GM23338 (cell line): Measurements from ENCODE around the gene DDI2.

Experiments used
- CREB1 ChIP-seq: fragments of 250-450 bp; sonication (Bioruptor Pico); IDR thresholded peaks from 2 replicates; pipeline ENCODE4 v1.5.0; 2020; ENCODE audit warnings: low read depth, mild to moderate bottlenecking, moderate library complexity
- EZH2 ChIP-seq: fragments of 200-600 bp; sonication (generic); IDR thresholded peaks from one replicate; pipeline ENCODE4 v1.8.0; 2017; ENCODE audit warnings: antibody characterized with exemption, mild to moderate bottlenecking, low read depth; ENCODE audit not compliant: unreplicated experiment
- EZH2phosphoT487 ChIP-seq: fragments of 200-600 bp; sonication (generic); IDR thresholded peaks from one replicate; pipeline ENCODE4 v1.8.1; 2018; ENCODE audit warnings: antibody characterized with exemption; ENCODE audit not compliant: unreplicated experiment
- JUNB ChIP-seq: IDR thresholded peaks from one replicate; pipeline ENCODE4 v1.6.1; 2016; ENCODE audit warnings: antibody characterized with exemption; ENCODE audit not compliant: unreplicated experiment
- NANOG ChIP-seq: IDR thresholded peaks from 2 replicates; pipeline ENCODE4 v1.6.1; 2016; ENCODE audit warnings: antibody characterized with exemption, borderline replicate concordance
- POLR2AphosphoS5 ChIP-seq: IDR thresholded peaks from 2 replicates; pipeline ENCODE4 v1.6.1; 2016; ENCODE audit warnings: antibody characterized with exemption, low read depth
- STAT1 ChIP-seq: IDR thresholded peaks from one replicate; pipeline ENCODE4 v1.6.1; 2016; ENCODE audit warnings: antibody characterized with exemption; ENCODE audit not compliant: unreplicated experiment
- ZNF114 ChIP-seq: fragments of 250-450 bp; sonication (Bioruptor Pico); IDR thresholded peaks from 2 replicates; pipeline ENCODE4 v1.5.0; 2020; ENCODE audit warnings: mild to moderate bottlenecking, moderate library complexity
- ZNF331 ChIP-seq: fragments of 250-450 bp; sonication (Bioruptor Pico); IDR thresholded peaks from 2 replicates; pipeline ENCODE4 v1.5.0; 2020; ENCODE audit warnings: low read depth, mild to moderate bottlenecking, moderate library complexity
- TF ChIP-seq, protein P1 (sequence below), 2 experiments: fragments of 200-600 bp in 1 of 2; sonication (generic) in 1 of 2; conservative IDR thresholded peaks; 2 replicates each; pipeline versions ENCODE4 v1.5.1 to v1.6.1; 2016 to 2017; ENCODE audit warnings: antibody characterized with exemption in 2 of 2, low read depth in 2 of 2, mild to moderate bottlenecking in 2 of 2, moderate library complexity in 1 of 2
- TF ChIP-seq, protein P2 (sequence below): IDR thresholded peaks from 2 replicates; pipeline ENCODE4 v1.6.1; 2016; ENCODE audit warnings: antibody characterized with exemption
- TF ChIP-seq, protein P3 (sequence below): IDR thresholded peaks from one replicate; pipeline ENCODE4 v1.6.1; 2018; ENCODE audit warnings: antibody characterized with exemption; ENCODE audit not compliant: unreplicated experiment

DNA sequence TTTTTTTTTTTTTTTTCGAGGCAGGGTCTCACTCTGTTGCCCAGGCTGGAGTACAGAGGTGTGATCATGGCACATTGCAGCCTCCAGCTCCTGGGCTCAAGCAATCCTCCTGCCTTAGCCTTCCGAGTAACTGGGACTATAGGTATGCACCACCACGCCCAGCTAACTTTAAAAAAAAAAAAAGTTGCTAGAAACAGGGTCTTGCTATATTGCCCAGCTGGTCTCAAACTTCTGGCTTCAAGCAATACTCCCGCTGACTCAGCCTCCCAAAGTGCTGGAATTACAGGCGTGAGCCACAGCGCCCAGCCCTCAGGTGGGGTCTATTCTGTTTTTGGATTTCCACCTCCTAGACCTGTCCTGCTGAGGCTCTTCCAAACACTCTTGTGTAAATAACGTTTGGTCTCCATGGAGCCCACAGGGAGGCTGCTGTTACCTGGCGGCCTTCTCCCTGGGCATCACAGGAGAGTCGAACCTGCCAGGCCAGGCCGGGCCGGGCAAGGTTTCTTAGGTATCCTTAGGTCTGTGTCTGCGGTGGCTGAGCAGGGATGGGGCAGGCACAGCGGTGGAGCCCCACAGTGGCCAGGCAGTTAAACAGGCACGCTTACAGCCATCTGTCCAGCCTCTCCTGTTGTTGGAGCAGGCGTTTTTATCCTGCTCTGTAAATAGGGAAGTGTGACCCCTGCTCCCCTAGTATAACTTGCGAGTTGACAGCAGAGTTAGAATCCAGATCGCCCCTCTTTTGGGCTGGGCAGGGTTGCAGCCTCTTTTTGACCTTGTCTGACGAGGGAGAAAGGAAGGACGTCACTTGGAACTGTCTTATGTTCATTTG lies 85.7 kb downstream of the DDI2 start:
- TF ChIP-seq, protein P1, sequence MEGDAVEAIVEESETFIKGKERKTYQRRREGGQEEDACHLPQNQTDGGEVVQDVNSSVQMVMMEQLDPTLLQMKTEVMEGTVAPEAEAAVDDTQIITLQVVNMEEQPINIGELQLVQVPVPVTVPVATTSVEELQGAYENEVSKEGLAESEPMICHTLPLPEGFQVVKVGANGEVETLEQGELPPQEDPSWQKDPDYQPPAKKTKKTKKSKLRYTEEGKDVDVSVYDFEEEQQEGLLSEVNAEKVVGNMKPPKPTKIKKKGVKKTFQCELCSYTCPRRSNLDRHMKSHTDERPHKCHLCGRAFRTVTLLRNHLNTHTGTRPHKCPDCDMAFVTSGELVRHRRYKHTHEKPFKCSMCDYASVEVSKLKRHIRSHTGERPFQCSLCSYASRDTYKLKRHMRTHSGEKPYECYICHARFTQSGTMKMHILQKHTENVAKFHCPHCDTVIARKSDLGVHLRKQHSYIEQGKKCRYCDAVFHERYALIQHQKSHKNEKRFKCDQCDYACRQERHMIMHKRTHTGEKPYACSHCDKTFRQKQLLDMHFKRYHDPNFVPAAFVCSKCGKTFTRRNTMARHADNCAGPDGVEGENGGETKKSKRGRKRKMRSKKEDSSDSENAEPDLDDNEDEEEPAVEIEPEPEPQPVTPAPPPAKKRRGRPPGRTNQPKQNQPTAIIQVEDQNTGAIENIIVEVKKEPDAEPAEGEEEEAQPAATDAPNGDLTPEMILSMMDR (conservative IDR thresholded peaks at IDR 0.05; ENCODE audit: low read depth in 2 of 2): peak; percentile 36 to 64; a peak in 3 of 4 replicates
- TF ChIP-seq EZH2 (no peak), POLR2AphosphoS5 (no peak), EZH2phosphoT487 (no peak), JUNB (no peak), STAT1 (no peak), CREB1 (no peak), ZNF331 (CRISPR knock-in tag) (no peak), NANOG (no peak), ZNF114 (CRISPR knock-in tag) (no peak)
- TF ChIP-seq, protein P2, sequence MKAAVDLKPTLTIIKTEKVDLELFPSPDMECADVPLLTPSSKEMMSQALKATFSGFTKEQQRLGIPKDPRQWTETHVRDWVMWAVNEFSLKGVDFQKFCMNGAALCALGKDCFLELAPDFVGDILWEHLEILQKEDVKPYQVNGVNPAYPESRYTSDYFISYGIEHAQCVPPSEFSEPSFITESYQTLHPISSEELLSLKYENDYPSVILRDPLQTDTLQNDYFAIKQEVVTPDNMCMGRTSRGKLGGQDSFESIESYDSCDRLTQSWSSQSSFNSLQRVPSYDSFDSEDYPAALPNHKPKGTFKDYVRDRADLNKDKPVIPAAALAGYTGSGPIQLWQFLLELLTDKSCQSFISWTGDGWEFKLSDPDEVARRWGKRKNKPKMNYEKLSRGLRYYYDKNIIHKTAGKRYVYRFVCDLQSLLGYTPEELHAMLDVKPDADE: no peak
- TF ChIP-seq, protein P3, sequence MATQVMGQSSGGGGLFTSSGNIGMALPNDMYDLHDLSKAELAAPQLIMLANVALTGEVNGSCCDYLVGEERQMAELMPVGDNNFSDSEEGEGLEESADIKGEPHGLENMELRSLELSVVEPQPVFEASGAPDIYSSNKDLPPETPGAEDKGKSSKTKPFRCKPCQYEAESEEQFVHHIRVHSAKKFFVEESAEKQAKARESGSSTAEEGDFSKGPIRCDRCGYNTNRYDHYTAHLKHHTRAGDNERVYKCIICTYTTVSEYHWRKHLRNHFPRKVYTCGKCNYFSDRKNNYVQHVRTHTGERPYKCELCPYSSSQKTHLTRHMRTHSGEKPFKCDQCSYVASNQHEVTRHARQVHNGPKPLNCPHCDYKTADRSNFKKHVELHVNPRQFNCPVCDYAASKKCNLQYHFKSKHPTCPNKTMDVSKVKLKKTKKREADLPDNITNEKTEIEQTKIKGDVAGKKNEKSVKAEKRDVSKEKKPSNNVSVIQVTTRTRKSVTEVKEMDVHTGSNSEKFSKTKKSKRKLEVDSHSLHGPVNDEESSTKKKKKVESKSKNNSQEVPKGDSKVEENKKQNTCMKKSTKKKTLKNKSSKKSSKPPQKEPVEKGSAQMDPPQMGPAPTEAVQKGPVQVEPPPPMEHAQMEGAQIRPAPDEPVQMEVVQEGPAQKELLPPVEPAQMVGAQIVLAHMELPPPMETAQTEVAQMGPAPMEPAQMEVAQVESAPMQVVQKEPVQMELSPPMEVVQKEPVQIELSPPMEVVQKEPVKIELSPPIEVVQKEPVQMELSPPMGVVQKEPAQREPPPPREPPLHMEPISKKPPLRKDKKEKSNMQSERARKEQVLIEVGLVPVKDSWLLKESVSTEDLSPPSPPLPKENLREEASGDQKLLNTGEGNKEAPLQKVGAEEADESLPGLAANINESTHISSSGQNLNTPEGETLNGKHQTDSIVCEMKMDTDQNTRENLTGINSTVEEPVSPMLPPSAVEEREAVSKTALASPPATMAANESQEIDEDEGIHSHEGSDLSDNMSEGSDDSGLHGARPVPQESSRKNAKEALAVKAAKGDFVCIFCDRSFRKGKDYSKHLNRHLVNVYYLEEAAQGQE: no peak
